ENCODE measurements around the gene KIAA0513. TPM values are rescaled to one million over a fixed set of nuclear protein-coding genes. Genes with fewer than 3 reads are reported as not detected.

Gene KIAA0513
- total RNA-seq, 1 donor from 2014 or later, result 6.1 TPM

DNA sequence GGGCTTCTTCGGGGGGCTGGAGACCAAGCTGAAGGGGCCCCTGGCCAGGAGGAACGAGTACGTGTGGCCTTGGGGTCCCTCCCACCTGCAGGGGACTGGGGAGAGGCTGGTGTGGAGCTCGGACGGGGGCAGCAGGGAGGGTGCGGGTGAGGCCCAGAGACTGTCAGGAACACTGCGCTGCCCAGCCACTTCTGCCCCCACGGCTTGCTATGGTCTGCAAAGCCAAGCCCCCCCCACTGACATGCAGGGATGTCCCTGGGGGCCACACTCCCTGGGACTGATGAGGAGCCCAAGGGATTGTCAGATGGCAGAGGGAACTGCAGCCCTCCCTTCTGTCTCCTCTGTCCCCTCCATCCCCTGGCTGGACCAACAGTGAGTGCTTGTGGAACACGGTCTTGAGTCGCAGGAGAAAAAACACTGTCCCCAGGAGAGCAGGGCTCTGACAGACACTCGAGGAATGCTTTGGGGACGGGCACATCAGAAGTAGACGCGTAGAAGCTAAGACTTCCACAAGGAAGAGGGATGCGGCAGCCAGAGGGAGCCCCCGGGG lies 50.1 kb downstream of the KIAA0513 start:
- H3K9ac ChIP-seq, result no peak overlapping the region
- no peaks in the 10 kb centered on the region for H4K20me1 ChIP-seq (ENCODE audit: low read depth)
- H3K9me3 ChIP-seq (ENCODE audit: low read depth), result no peaks in the 10 kb centered on the region
- peaks cover 25% of the 10 kb centered on the region for H3K4me1 Mint-ChIP-seq
- no peak overlapping the region for H3K27ac ChIP-seq
- H3F3A ChIP-seq (ENCODE audit: low read depth), result peaks cover 20% of the 10 kb centered on the region
- no peak overlapping the region for H3K27ac Mint-ChIP-seq
- no peak for DNase-seq (ENCODE audit: low spot score)
- no peaks in the 10 kb centered on the region for H3K79me2 ChIP-seq (ENCODE audit: low read depth)
- H3K4me3 ChIP-seq, result no peak overlapping the region
- no peaks in the 10 kb centered on the region for H3K9me3 Mint-ChIP-seq
- H3K27me3 Mint-ChIP-seq (ENCODE audit: insufficient read depth, low read depth), result peaks cover 7% of the 10 kb centered on the region
- peaks cover 13% of the 10 kb centered on the region for H3K36me3 Mint-ChIP-seq
- no peak overlapping the region for H2AFZ ChIP-seq (replicated peaks)
- peaks cover 27% of the 10 kb centered on the region for H3K27me3 ChIP-seq
- no peak overlapping the region for H3K4me2 ChIP-seq
- no peak for TF ChIP-seq EZH2 (IDR thresholded peaks at IDR 0.05)
- TF ChIP-seq EZH2phosphoT487 (IDR thresholded peaks at IDR 0.05), result no peak
- TF ChIP-seq CTCF (IDR thresholded peaks at IDR 0.05), result no peak
- peaks cover 37% of the 10 kb centered on the region for H3K4me1 ChIP-seq
- no peaks in the 10 kb centered on the region for H3K36me3 ChIP-seq
- no peak overlapping the region for H3K4me3 Mint-ChIP-seq

- H3K9ac ChIP-seq, result no peak overlapping the region
Observed at GRCh38 chr16:85078226-85078625, 50.6 kb downstream of the KIAA0513 start.

GRCh38 chr16:85078952-85079351 lies 51.4 kb downstream of the KIAA0513 start:
- Mint-ChIP-seq H3K36me3 (peaks cover 13% of the 10 kb centered on the region), H3K27me3 (ENCODE audit: insufficient read depth, low read depth) (peaks cover 7% of the 10 kb centered on the region), H3K4me1 (peaks cover 37% of the 10 kb centered on the region), H3K27ac (no peak overlapping the region), H3K4me3 (no peak overlapping the region), H3K9me3 (no peaks in the 10 kb centered on the region)
- no peaks in the 10 kb centered on the region for H3K9me3 ChIP-seq (ENCODE audit: low read depth)
- no peak for DNase-seq (ENCODE audit: low spot score)
- no peak overlapping the region for H3K9ac ChIP-seq
- H3K27ac ChIP-seq, result no peak overlapping the region
- peaks cover 33% of the 10 kb centered on the region for H3F3A ChIP-seq (ENCODE audit: low read depth)
- peaks cover 48% of the 10 kb centered on the region for H3K4me1 ChIP-seq
- no peaks in the 10 kb centered on the region for H3K36me3 ChIP-seq
- no peak overlapping the region for H3K4me3 ChIP-seq
- peaks cover 5% of the 10 kb centered on the region for H4K20me1 ChIP-seq (ENCODE audit: low read depth)
- no peaks in the 10 kb centered on the region for H3K79me2 ChIP-seq (ENCODE audit: low read depth)
- TF ChIP-seq CTCF (IDR thresholded peaks at IDR 0.05) (no peak), EZH2 (IDR thresholded peaks at IDR 0.05) (no peak), EZH2phosphoT487 (IDR thresholded peaks at IDR 0.05) (no peak)
- no peak overlapping the region for H3K4me2 ChIP-seq
- no peak overlapping the region for H2AFZ ChIP-seq (replicated peaks)
- H3K27me3 ChIP-seq, result peaks cover 27% of the 10 kb centered on the region

More at GRCh38 chr16:85078226-85078625, 50.6 kb downstream of the KIAA0513 start:
- Histone ChIP-seq H3K4me2 (no peak overlapping the region), H2AFZ (replicated peaks) (no peak overlapping the region), H3K4me1 (peaks cover 41% of the 10 kb centered on the region), H3K36me3 (no peaks in the 10 kb centered on the region), H3K9me3 (ENCODE audit: low read depth) (no peaks in the 10 kb centered on the region), H3K4me3 (no peak overlapping the region), H4K20me1 (ENCODE audit: low read depth) (no peaks in the 10 kb centered on the region), H3K27me3 (peaks cover 27% of the 10 kb centered on the region), H3K27ac (no peak overlapping the region), H3F3A (ENCODE audit: low read depth) (peaks cover 25% of the 10 kb centered on the region), H3K79me2 (ENCODE audit: low read depth) (no peaks in the 10 kb centered on the region)
- H3K27me3 Mint-ChIP-seq (ENCODE audit: insufficient read depth, low read depth), result peaks cover 7% of the 10 kb centered on the region
- peaks cover 31% of the 10 kb centered on the region for H3K4me1 Mint-ChIP-seq
- DNase-seq (ENCODE audit: low spot score), result no peak
- no peak for TF ChIP-seq EZH2 (IDR thresholded peaks at IDR 0.05)
- no peak for TF ChIP-seq EZH2phosphoT487 (IDR thresholded peaks at IDR 0.05)
- TF ChIP-seq CTCF (IDR thresholded peaks at IDR 0.05), result no peak
- H3K36me3 Mint-ChIP-seq, result peaks cover 13% of the 10 kb centered on the region
- no peak overlapping the region for H3K27ac Mint-ChIP-seq
- H3K9me3 Mint-ChIP-seq, result no peaks in the 10 kb centered on the region
- no peak overlapping the region for H3K4me3 Mint-ChIP-seq

All from neural progenitor cell (in vitro differentiated cells).